ENCODE measurements around the gene PAX5. TPM values are rescaled to one million over a fixed set of nuclear protein-coding genes. Genes with fewer than 3 reads are reported as not detected.

Gene PAX5
- total and polyA plus RNA-seq, 2 donors (not counting 1 experiment from before 2014, with no cell fraction given) = 196 to 275 TPM

DNA sequence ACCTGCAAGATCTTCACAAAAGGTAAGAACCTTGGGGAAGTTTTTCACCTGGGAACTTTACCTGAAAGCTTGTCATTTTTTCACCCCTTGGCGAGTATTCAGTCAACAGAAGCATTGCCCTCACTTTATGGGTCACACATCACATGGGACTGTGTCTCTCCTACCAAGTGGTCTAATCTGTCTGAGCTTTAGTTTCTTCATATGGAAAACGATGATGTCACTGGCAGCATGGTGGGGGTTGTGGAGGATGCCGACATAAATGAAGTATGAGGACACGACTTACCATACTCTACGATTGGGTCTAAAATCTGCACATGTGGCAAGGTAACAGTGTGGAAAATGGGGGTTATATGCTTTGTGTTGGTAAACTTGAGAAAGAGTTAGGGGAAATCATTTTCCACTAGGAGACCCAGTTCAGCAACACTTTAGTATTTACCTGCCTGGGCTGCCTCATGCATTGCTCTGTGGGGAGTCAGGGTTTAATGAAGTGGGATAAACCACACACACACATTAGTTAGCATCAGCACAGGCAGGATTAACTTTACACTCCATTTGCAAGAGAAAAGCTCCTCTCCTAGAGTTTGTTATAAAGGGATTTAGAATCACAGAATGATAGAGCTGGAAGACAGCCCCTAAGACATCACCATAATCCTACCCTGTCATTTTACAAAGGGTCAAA is 19.8 kb upstream of the PAX5 start:
- Mint-ChIP-seq H3K9me3 (ENCODE audit: insufficient read depth) (no peaks in the 10 kb centered on the region), H3K27me3 (no peaks in the 10 kb centered on the region), H3K27ac (no peak overlapping the region), H3K4me1 (peaks cover 15% of the 10 kb centered on the region), H3K4me3 (no peak overlapping the region)
- ChIA-PET POLR2A (no interaction called here), CTCF (interaction anchor here (0.5 to 1.6 kb wide), 2 partner anchors 23 to 58 kb away, joined by 3 to 5 read pairs; no protein-coding TSS in a partner anchor)
- Histone ChIP-seq H3K4me1 (ENCODE audit: control insufficient read depth in 2 of 2, insufficient read depth in 2 of 2, low read length in 2 of 2) (peaks cover 9 to 15% of the 10 kb centered on the region in 2 donors), H2AFZ (ENCODE audit: insufficient read depth, low read depth, low read length, poor library complexity, severe bottlenecking) (no peak overlapping the region), H4K20me1 (ENCODE audit: control insufficient read depth, insufficient read depth, low read length, poor library complexity, severe bottlenecking) (no peaks in the 10 kb centered on the region), H3K27ac (ENCODE audit: low read length in 2 of 2) (no peak overlapping the region), H3K4me2 (replicated peaks; ENCODE audit: low read depth, low read length, poor library complexity, severe bottlenecking) (peak overlapping the region; percentile 33), H3K9ac (ENCODE audit: low read length) (no peak overlapping the region), H3K79me2 (ENCODE audit: control insufficient read depth, insufficient read depth, low read length) (peaks cover 10% of the 10 kb centered on the region), H3K36me3 (replicated peaks in 1 of 2; ENCODE audit: control extremely low read depth in 1 of 2, control insufficient read depth in 1 of 2, extremely low read depth in 1 of 2, insufficient read depth in 2 of 2, low read length in 1 of 2) (no peaks in the 10 kb centered on the region), H3K9me3 (ENCODE audit: control extremely low read depth in 1 of 3, control insufficient read depth in 2 of 3, insufficient read depth in 1 of 3, low read length in 2 of 3) (no peaks in the 10 kb centered on the region), H3K4me3 (ENCODE audit: control extremely low read depth in 1 of 5, extremely low read depth in 1 of 5, insufficient read depth in 1 of 5, low read depth in 2 of 5, low read length in 4 of 5) (no peak overlapping the region), H3K27me3 (replicated peaks in 1 of 4; ENCODE audit: control extremely low read depth in 1 of 4, control insufficient read depth in 3 of 4, insufficient read depth in 4 of 4, low read length in 3 of 4) (no peaks in the 10 kb centered on the region)
- WGBS (ENCODE audit: insufficient coverage) = 79% methylated on average over 4 of the region's 5 CpGs
- intact Hi-C loops (cut with micrococcal nuclease) = no loop called here
- DNase-seq = no peak
- no peak for ATAC-seq (ENCODE audit: low read depth)
- TF ChIP-seq EZH2 (IDR thresholded peaks at IDR 0.05; ENCODE audit: borderline replicate concordance, insufficient read depth, low read depth, low read length, poor library complexity, severe bottlenecking) = no peak
- TF ChIP-seq CTCF (IDR thresholded peaks at IDR 0.05) = no peak

DNA sequence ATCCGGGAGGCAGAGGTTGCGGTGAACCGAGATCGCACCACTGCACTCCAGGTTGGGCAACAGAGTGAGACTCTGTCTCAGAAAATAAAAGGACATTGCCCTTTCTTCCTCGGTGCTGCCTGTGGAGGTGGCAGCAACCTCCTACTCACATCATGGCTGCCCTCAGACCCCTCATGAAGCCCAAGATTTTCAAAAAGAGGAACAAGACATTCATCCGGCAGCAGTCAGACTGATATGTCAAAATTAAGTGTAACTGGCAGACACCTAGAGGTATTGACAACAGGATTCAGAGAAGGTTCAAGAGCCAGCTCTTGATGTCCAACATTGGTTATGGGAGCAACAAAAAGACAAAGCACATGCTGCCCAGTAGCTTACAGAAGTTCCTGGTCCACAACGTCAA is 12.6 kb upstream of the PAX5 start:
- no peak for TF ChIP-seq CTCF (IDR thresholded peaks at IDR 0.05)
- no peak for TF ChIP-seq EZH2 (IDR thresholded peaks at IDR 0.05; ENCODE audit: borderline replicate concordance, insufficient read depth, low read depth, low read length, poor library complexity, severe bottlenecking)
- H3K9me3 ChIP-seq (ENCODE audit: control extremely low read depth in 1 of 3, control insufficient read depth in 2 of 3, insufficient read depth in 1 of 3, low read length in 2 of 3) = no peaks in the 10 kb centered on the region
- intact Hi-C loops (cut with micrococcal nuclease) = no loop called here
- H3K27ac Mint-ChIP-seq = peak overlapping the region; percentile 11
- H3K4me3 ChIP-seq (ENCODE audit: control extremely low read depth in 1 of 5, extremely low read depth in 1 of 5, insufficient read depth in 1 of 5, low read depth in 2 of 5, low read length in 4 of 5) = no peak overlapping the region
- H3K4me1 ChIP-seq (ENCODE audit: control insufficient read depth in 2 of 2, insufficient read depth in 2 of 2, low read length in 2 of 2) = peaks cover 7 to 9% of the 10 kb centered on the region in 2 donors
- H3K9me3 Mint-ChIP-seq (ENCODE audit: insufficient read depth) = no peaks in the 10 kb centered on the region
- no peaks in the 10 kb centered on the region for H3K36me3 ChIP-seq (replicated peaks in 1 of 2; ENCODE audit: control extremely low read depth in 1 of 2, control insufficient read depth in 1 of 2, extremely low read depth in 1 of 2, insufficient read depth in 2 of 2, low read length in 1 of 2)
- DNase-seq (no peak), ATAC-seq (ENCODE audit: low read depth) (peak; percentile 51)
- ChIA-PET POLR2A (no interaction called here), CTCF (no interaction called here)
- no peak overlapping the region for H3K9ac ChIP-seq (ENCODE audit: low read length)
- H3K27me3 Mint-ChIP-seq = no peaks in the 10 kb centered on the region
- no peak overlapping the region for H3K27ac ChIP-seq (ENCODE audit: low read length in 2 of 2)
- H2AFZ ChIP-seq (ENCODE audit: insufficient read depth, low read depth, low read length, poor library complexity, severe bottlenecking) = peak overlapping the region; percentile 32
- no peaks in the 10 kb centered on the region for H3K27me3 ChIP-seq (replicated peaks in 1 of 4; ENCODE audit: control extremely low read depth in 1 of 4, control insufficient read depth in 3 of 4, insufficient read depth in 4 of 4, low read length in 3 of 4)
- peak overlapping the region; percentile 37 for H3K4me2 ChIP-seq (replicated peaks; ENCODE audit: low read depth, low read length, poor library complexity, severe bottlenecking)
- no peak overlapping the region for H3K4me3 Mint-ChIP-seq
- H4K20me1 ChIP-seq (ENCODE audit: control insufficient read depth, insufficient read depth, low read length, poor library complexity, severe bottlenecking) = no peaks in the 10 kb centered on the region
- whole genome bisulfite sequencing (ENCODE audit: insufficient coverage) = 49% methylated on average over 5 of the region's 7 CpGs
- H3K79me2 ChIP-seq (ENCODE audit: control insufficient read depth, insufficient read depth, low read length) = no peaks in the 10 kb centered on the region
- H3K4me1 Mint-ChIP-seq = peaks cover 26% of the 10 kb centered on the region

Measured in B cell (primary cell).